Measurements from ENCODE around the gene FBL. TPM values are rescaled to one million over a fixed set of nuclear protein-coding genes. Genes with fewer than 3 reads are reported as not detected.

FBL gene
- total and polyA plus RNA-seq, 2 of the 13 experiments (the other 11 are each of a cell fraction or from before 2014, with no cell fraction given), result 153 to 468 TPM

DNA sequence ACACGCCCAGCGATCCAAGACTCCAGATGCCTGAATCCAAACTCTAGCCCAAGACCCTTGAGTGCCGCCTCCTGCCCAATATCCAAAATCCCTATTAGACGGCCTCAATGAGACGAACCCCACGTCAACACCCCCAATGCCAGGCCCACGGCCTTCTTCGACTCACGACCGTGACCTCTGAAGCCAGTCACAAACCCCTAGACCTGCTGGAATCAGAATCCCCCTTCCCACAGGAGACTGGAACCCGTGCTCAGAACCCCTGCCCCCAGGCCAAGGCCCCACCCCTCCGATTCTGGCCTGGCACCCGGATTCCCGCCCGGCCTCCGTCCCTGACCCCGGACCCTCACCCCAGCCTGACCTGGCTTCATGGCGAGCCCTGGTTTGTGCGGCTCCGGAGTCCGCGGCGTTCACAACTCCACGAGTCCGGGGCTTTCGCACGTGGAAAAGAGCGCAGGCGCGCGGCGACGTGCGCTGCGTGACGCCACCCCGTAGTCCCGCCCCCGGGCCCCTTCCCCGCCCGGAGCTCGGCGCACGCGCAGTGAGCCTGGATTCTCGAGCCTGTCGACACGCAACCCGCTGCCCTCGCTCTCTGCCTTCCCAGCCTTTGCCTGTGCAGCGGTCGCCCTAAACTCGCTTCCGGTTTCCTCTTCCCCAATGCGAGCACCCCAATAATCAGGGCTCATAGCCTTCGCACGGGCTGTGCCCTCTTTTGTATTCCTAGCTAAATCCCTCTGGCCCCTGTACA, at the start of gene FBL (continued):
- TF ChIP-seq ZNF512B (CRISPR knock-in tag; IDR thresholded peaks at IDR 0.05; ENCODE audit: borderline replicate concordance) (no peak), KDM5B (CRISPR knock-in tag; IDR thresholded peaks at IDR 0.05; ENCODE audit: borderline replicate concordance) (no peak), SMARCC2 (IDR thresholded peaks at IDR 0.05) (no peak), ZNF644 (CRISPR knock-in tag; IDR thresholded peaks at IDR 0.05; ENCODE audit: low read depth) (no peak), PAWR (CRISPR knock-in tag; IDR thresholded peaks at IDR 0.05; ENCODE audit: borderline replicate concordance) (0 out of 2 replicates have a peak, but pooled peaks have one; percentile 70), ZXDC (CRISPR knock-in tag; IDR thresholded peaks at IDR 0.05) (no peak; the same call in 1 of the 2 replicates), SALL2 (CRISPR knock-in tag; IDR thresholded peaks at IDR 0.05) (peak; percentile 57; the same call in 1 of the 2 replicates), ZNF577 (CRISPR knock-in tag; IDR thresholded peaks at IDR 0.05; ENCODE audit: borderline replicate concordance, low read depth) (no peak), PATZ1 (CRISPR knock-in tag; IDR thresholded peaks at IDR 0.05) (0 out of 2 replicates have a peak, but pooled peaks have one; percentile 5), ZFAT (CRISPR knock-in tag; conservative IDR thresholded peaks at IDR 0.05) (no peak), REPIN1 (CRISPR knock-in tag; IDR thresholded peaks at IDR 0.05; ENCODE audit: borderline replicate concordance, low read depth) (no peak), ZNF652 (CRISPR knock-in tag; IDR thresholded peaks at IDR 0.05; ENCODE audit: borderline replicate concordance, low read depth) (no peak), ZKSCAN5 (CRISPR knock-in tag; IDR thresholded peaks at IDR 0.05) (no peak), ZNF616 (CRISPR knock-in tag; IDR thresholded peaks at IDR 0.05; ENCODE audit: low read depth) (peak; percentile 88; the same call in 1 of the 2 replicates), SRSF4 (IDR thresholded peaks at IDR 0.05; ENCODE audit: low read depth, low read length, poor library complexity, severe bottlenecking) (no peak), NCOR1 (IDR thresholded peaks at IDR 0.05; ENCODE audit: borderline replicate concordance, low read length) (no peak), HNRNPL (IDR thresholded peaks at IDR 0.05; ENCODE audit: low read depth, low read length) (no peak), ZNF615 (CRISPR knock-in tag; IDR thresholded peaks at IDR 0.05; ENCODE audit: borderline replicate concordance) (no peak), ZNF543 (CRISPR knock-in tag; IDR thresholded peaks at IDR 0.05) (peak; percentile 72; the same call in 1 of the 2 replicates), ZSCAN12 (CRISPR knock-in tag; IDR thresholded peaks at IDR 0.05) (0 out of 2 replicates have a peak, but pooled peaks have one; percentile 11), SKI (IDR thresholded peaks at IDR 0.05; ENCODE audit: partially characterized antibody) (no peak)
- TF ChIP-seq, protein P1, sequence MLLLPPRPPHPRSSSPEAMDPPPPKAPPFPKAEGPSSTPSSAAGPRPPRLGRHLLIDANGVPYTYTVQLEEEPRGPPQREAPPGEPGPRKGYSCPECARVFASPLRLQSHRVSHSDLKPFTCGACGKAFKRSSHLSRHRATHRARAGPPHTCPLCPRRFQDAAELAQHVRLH (CRISPR knock-in tag; IDR thresholded peaks at IDR 0.05; ENCODE audit: borderline replicate concordance, low read depth), result 0 out of 2 replicates have a peak, but pooled peaks have one; percentile 16
